ENCODE results near the gene CDKN2A.

Gene CDKN2A

GRCh38 chr9:21988056-21988990 lies 5.9 kb downstream of the CDKN2A start:
- Histone ChIP-seq H3K9ac (ENCODE audit: low read depth, low read length, poor library complexity, severe bottlenecking) (peak overlapping the region; percentile 71), H3K36me3 (ENCODE audit: insufficient read depth, low read length) (no peaks in the 10 kb centered on the region), H3K9me2 (replicated peaks; ENCODE audit: low read depth, low read length) (no peaks in the 10 kb centered on the region), H3K79me2 (ENCODE audit: insufficient read depth, low read length) (peaks cover 86% of the 10 kb centered on the region), H2AFZ (ENCODE audit: low read length) (no peak overlapping the region), H3K9me3 (ENCODE audit: insufficient read depth, low read depth, low read length) (no peaks in the 10 kb centered on the region), H3F3A (ENCODE audit: low read depth) (no peaks in the 10 kb centered on the region), H3K4me1 (ENCODE audit: insufficient read depth, low read length, poor library complexity, severe bottlenecking) (peaks cover 46% of the 10 kb centered on the region), H4K20me1 (ENCODE audit: insufficient read depth, low read length, poor library complexity, severe bottlenecking) (peaks cover 21% of the 10 kb centered on the region), H3K4me2 (ENCODE audit: low read depth, low read length, poor library complexity, severe bottlenecking) (peak overlapping the region; percentile 84), H3K27me3 (ENCODE audit: insufficient read depth, low read length, poor library complexity, severe bottlenecking) (no peaks in the 10 kb centered on the region), H3K4me3 (ENCODE audit: low read length, poor library complexity, severe bottlenecking) (peak overlapping the region; percentile 78)
- TF ChIP-seq EZH2phosphoT487 (IDR thresholded peaks at IDR 0.05; ENCODE audit: borderline replicate concordance) (no peak), CTCF (conservative IDR thresholded peaks at IDR 0.05; ENCODE audit: low read length) (no peak)

GRCh38 chr9:21985964-21986667 lies 8.1 kb downstream of the CDKN2A start:
- no peaks in the 10 kb centered on the region for H3K9me3 ChIP-seq (ENCODE audit: insufficient read depth, low read depth, low read length)
- H3K4me3 ChIP-seq (ENCODE audit: low read length, poor library complexity, severe bottlenecking) = peak overlapping the region; percentile 78
- H3K79me2 ChIP-seq (ENCODE audit: insufficient read depth, low read length) = peaks cover 71% of the 10 kb centered on the region
- H3K27me3 ChIP-seq (ENCODE audit: insufficient read depth, low read length, poor library complexity, severe bottlenecking) = no peaks in the 10 kb centered on the region
- H3K36me3 ChIP-seq (ENCODE audit: insufficient read depth, low read length) = no peaks in the 10 kb centered on the region
- H4K20me1 ChIP-seq (ENCODE audit: insufficient read depth, low read length, poor library complexity, severe bottlenecking) = peaks cover 3% of the 10 kb centered on the region
- peak overlapping the region; percentile 71 for H3K9ac ChIP-seq (ENCODE audit: low read depth, low read length, poor library complexity, severe bottlenecking)
- H3K9me2 ChIP-seq (replicated peaks; ENCODE audit: low read depth, low read length) = no peaks in the 10 kb centered on the region
- H3K4me2 ChIP-seq (ENCODE audit: low read depth, low read length, poor library complexity, severe bottlenecking) = peak overlapping the region; percentile 84
- no peak overlapping the region for H2AFZ ChIP-seq (ENCODE audit: low read length)
- no peaks in the 10 kb centered on the region for H3F3A ChIP-seq (ENCODE audit: low read depth)
- TF ChIP-seq EZH2phosphoT487 (IDR thresholded peaks at IDR 0.05; ENCODE audit: borderline replicate concordance) (no peak), CTCF (conservative IDR thresholded peaks at IDR 0.05; ENCODE audit: low read length) (no peak)
- H3K4me1 ChIP-seq (ENCODE audit: insufficient read depth, low read length, poor library complexity, severe bottlenecking) = peaks cover 45% of the 10 kb centered on the region

- Histone ChIP-seq H3K36me3 (ENCODE audit: insufficient read depth, low read length) (no peaks in the 10 kb centered on the region), H4K20me1 (ENCODE audit: insufficient read depth, low read length, poor library complexity, severe bottlenecking) (peaks cover 3% of the 10 kb centered on the region), H2AFZ (ENCODE audit: low read length) (no peak overlapping the region), H3K4me2 (ENCODE audit: low read depth, low read length, poor library complexity, severe bottlenecking) (peak overlapping the region; percentile 18), H3F3A (ENCODE audit: low read depth) (no peaks in the 10 kb centered on the region), H3K4me1 (ENCODE audit: insufficient read depth, low read length, poor library complexity, severe bottlenecking) (peaks cover 40% of the 10 kb centered on the region), H3K9me2 (replicated peaks; ENCODE audit: low read depth, low read length) (no peaks in the 10 kb centered on the region), H3K4me3 (ENCODE audit: low read length, poor library complexity, severe bottlenecking) (no peak overlapping the region), H3K9ac (ENCODE audit: low read depth, low read length, poor library complexity, severe bottlenecking) (no peak overlapping the region), H3K79me2 (ENCODE audit: insufficient read depth, low read length) (peaks cover 61% of the 10 kb centered on the region), H3K27me3 (ENCODE audit: insufficient read depth, low read length, poor library complexity, severe bottlenecking) (no peaks in the 10 kb centered on the region), H3K9me3 (ENCODE audit: insufficient read depth, low read depth, low read length) (no peaks in the 10 kb centered on the region)
- TF ChIP-seq EZH2phosphoT487 (IDR thresholded peaks at IDR 0.05; ENCODE audit: borderline replicate concordance) (no peak), CTCF (conservative IDR thresholded peaks at IDR 0.05; ENCODE audit: low read length) (no peak)
These were observed 10.1 kb downstream of the CDKN2A start for GRCh38 chr9:21984101-21984500.

Data from Loucy (cell line).